Kidney epithelial cell (primary cell): Measurements from ENCODE around the gene SLC12A9. TPM values are rescaled to one million over a fixed set of nuclear protein-coding genes. Genes with fewer than 3 reads are reported as not detected.

Source experiments
- DNase-seq: peaks from one replicate; pipeline ENCODE4 v3.0.0-alpha.2; 2010; ENCODE audit warnings: low read depth
- H3K27me3 ChIP-seq: 2 replicates; pipeline ENCODE4 v1.6.0; 2011; ENCODE audit warnings: low read length; ENCODE audit not compliant: control insufficient read depth, insufficient read depth
- H3K36me3 ChIP-seq: 2 replicates; pipeline ENCODE4 v1.5.1; 2011; ENCODE audit warnings: low read length; ENCODE audit not compliant: control insufficient read depth, insufficient read depth
- H3K4me3 ChIP-seq: 2 replicates; pipeline ENCODE4 v1.5.1; 2011; ENCODE audit warnings: low read depth, mild to moderate bottlenecking, control low read depth, low read length
- CTCF ChIP-seq: IDR thresholded peaks from 2 replicates; pipeline ENCODE4 v1.5.1; 2011; ENCODE audit warnings: mild to moderate bottlenecking, moderate library complexity, low read length, control low read depth, inconsistent platforms; ENCODE audit not compliant: insufficient read depth, poor library complexity, severe bottlenecking
- total RNA-seq: library from RNA; depleted of rRNA; stranded (reverse); fragments of >200 nt; gene quantifications from 2 replicates; pipeline ENCODE4 v1.2.3, GENCODE V29; 2015

SLC12A9 gene
- total RNA-seq, 1 donor from 2014 or later, result 15.7 TPM

- Histone ChIP-seq H3K4me3 (no peak overlapping the region), H3K36me3 (peaks cover 1% of the 10 kb centered on the region), H3K27me3 (no peaks in the 10 kb centered on the region)
- DNase-seq, result no peak
- no peak for TF ChIP-seq CTCF
Measured at GRCh38 chr7:100878013-100878412, 25.5 kb downstream of the SLC12A9 start.

- Histone ChIP-seq H3K4me3 (no peak overlapping the region), H3K27me3 (no peaks in the 10 kb centered on the region), H3K36me3 (peaks cover 1% of the 10 kb centered on the region)
- no peak for TF ChIP-seq CTCF
- DNase-seq, result no peak
Measured at GRCh38 chr7:100878685-100879084, 26.2 kb downstream of the SLC12A9 start.

GRCh38 chr7:100879685-100880261, 27.3 kb downstream of the SLC12A9 start:
- Histone ChIP-seq H3K4me3 (no peak overlapping the region), H3K27me3 (no peaks in the 10 kb centered on the region), H3K36me3 (peaks cover 2% of the 10 kb centered on the region)
- no peak for TF ChIP-seq CTCF
- DNase-seq, result no peak

- TF ChIP-seq CTCF, result no peak
- no peak for DNase-seq
- H3K27me3 ChIP-seq, result no peaks in the 10 kb centered on the region
- H3K4me3 ChIP-seq, result no peak overlapping the region
- peaks cover 2% of the 10 kb centered on the region for H3K36me3 ChIP-seq
Measured at GRCh38 chr7:100880645-100881044, 28.1 kb downstream of the SLC12A9 start.

GRCh38 chr7:100881136-100881535, 28.6 kb downstream of the SLC12A9 start:
- Histone ChIP-seq H3K4me3 (no peak overlapping the region), H3K36me3 (peaks cover 2% of the 10 kb centered on the region), H3K27me3 (no peaks in the 10 kb centered on the region)
- DNase-seq, result no peak
- no peak for TF ChIP-seq CTCF

- no peaks in the 10 kb centered on the region for H3K27me3 ChIP-seq
- peaks cover 4% of the 10 kb centered on the region for H3K36me3 ChIP-seq
- no peak for TF ChIP-seq CTCF
- no peak overlapping the region for H3K4me3 ChIP-seq
- no peak for DNase-seq
Measured at GRCh38 chr7:100882201-100882600, 29.7 kb downstream of the SLC12A9 start.
